SH-SY5Y (cell line): ENCODE results near the gene SERPINA3.

ENCODE experiments used
- GATA2 ChIP-seq: IDR thresholded peaks from 2 replicates; pipeline ENCODE4 v1.6.1; 2011; ENCODE audit warnings: mild to moderate bottlenecking, low read depth, low read length
- GATA3 ChIP-seq: IDR thresholded peaks from 2 replicates; pipeline ENCODE4 v1.6.1; 2011; ENCODE audit warnings: low read depth, mild to moderate bottlenecking, low read length, moderate library complexity

GRCh38 chr14:94595912-94596311 lies 16.3 kb upstream of the SERPINA3 start:
- TF ChIP-seq GATA2 (no peak), GATA3 (no peak)
